ENCODE results near the gene DEDD. TPM values are rescaled to one million over a fixed set of nuclear protein-coding genes. Genes with fewer than 3 reads are reported as not detected.

Gene DEDD
- 33.8 and 35.2 TPM in 2 replicates for total RNA-seq

- intact Hi-C loops (cut with micrococcal nuclease), result loop anchor here (1.0 to 10.0 kb wide), 5 partner anchors 14 to 138 kb away; partner anchors contain the start of genes NIT1, PFDN2, PPOX and UFC1
Measured at GRCh38 chr1:161132410-161133219, at the start of gene DEDD. Gene DEDD (minus strand): TSS chr1:161132667. CDS start chr1:161124462, 8,205 bp downstream.

GRCh38 chr1:161182214-161182613 lies 49.7 kb upstream of the DEDD start:
- intact Hi-C loops (cut with micrococcal nuclease), result loop anchor here (1.0 kb wide), 1 partner anchor 10 kb away; no protein-coding TSS in a partner anchor

DNA sequence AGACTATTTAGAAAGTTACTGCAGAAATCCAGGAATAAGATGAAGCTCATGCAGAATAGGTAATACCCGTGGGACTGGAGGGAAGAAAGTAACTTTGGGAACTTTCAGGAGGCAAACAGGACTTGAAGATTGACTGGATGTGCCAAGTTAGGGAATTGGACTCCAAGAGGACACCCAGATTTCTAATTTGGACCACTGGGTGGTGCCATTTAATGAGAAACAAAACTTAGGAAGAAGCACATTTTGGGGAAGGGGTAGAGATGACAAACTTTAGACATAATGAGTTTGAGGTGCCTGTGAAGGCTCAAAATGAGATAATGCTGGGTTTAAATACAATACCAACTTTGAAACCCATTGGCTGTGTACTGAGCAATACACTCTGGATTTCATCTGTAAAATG lies 48.2 kb upstream of the DEDD start:
- intact Hi-C loops (cut with micrococcal nuclease), result no loop called here

DNA sequence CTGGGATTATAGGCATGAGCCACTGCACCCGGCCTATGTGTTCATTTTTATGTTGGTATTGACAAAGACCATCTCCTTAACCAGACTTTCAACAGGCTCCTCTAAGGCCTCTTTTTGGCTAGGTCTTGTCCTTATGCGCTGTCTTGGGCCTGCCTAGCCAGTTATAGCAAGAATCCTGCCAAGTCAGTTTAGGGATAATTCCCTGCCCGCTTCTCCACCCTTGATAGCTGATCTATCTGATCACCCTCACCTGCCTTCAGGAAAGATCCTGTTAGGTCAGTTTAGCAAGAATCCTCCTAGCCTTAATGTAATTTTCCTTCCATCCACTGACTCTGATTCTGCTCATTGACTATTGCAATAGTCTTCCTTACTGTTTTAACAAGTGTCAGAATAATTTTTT lies 47.2 kb upstream of the DEDD start:
- intact Hi-C loops (cut with micrococcal nuclease), result no loop called here

DNA sequence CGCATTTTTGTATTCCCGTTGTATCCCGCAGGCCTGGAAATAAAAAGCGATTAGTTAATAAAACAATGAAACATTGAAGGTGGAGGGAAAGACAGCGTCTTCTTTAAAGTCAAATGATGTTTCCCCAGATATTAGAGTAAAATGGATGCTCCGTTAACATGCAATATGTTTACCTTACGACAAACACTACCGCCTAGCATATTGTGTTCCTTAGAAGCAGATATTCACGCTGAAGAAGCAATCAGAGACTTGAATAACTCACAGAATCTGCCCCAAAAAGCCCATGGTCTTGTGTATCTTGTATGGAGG lies 45.4 kb upstream of the DEDD start:
- intact Hi-C loops (cut with micrococcal nuclease), result loop anchor here (1.0 kb wide), 3 partner anchors 7 to 47 kb away; partner anchors contain the start of gene PPOX

- intact Hi-C loops (cut with micrococcal nuclease), result loop anchor here (1.0 kb wide), 3 partner anchors 8 to 48 kb away; partner anchors contain the start of gene PPOX
Measured at GRCh38 chr1:161177112-161177935, 44.9 kb upstream of the DEDD start, which contains the start of gene B4GALT3. Gene B4GALT3 (minus strand): TSS chr1:161177507. CDS start chr1:161176060, 1,447 bp downstream.

GRCh38 chr1:161176468-161177111 lies 44.1 kb upstream of the DEDD start:
- intact Hi-C loops (cut with micrococcal nuclease), result loop anchor here (1.0 kb wide), 3 partner anchors 9 to 49 kb away; partner anchors contain the start of gene PPOX

DNA sequence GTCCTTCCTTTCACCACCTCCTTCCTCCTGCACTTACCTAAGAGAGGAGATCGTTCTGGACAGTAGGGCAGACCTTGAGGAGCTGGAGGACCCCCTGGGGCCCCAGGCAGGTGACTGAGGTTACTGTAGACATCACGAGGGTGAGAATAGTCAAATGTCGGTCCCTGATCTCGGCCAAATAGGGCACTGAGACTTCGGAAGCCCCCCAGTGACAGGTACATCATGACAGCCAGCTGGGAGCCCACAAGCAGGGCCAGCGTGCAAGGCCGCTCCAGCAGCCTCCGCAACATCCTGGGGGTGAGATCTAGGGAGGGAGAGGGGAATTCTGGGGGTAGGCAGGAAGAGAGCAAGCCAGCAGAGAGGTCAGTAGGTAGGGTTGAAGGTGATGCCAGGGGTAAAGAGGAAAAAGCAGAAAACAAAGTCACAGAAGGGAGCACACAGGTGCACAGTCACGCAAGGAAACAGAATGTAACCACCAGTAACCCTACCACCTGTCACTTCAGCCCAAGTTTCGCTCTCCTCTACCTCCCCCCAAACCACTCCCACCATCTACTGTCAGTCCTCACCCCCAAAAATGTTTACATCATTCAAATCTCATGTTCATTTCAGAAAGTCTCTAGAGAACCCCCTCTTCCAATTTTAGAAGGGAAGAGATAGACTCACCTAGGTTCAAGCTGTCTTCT lies 43.4 kb upstream of the DEDD start:
- intact Hi-C loops (cut with micrococcal nuclease), result no loop called here

GRCh38 chr1:161174911-161175310 lies 42.4 kb upstream of the DEDD start:
- intact Hi-C loops (cut with micrococcal nuclease), result no loop called here

- intact Hi-C loops (cut with micrococcal nuclease), result no loop called here
Measured at GRCh38 chr1:161173711-161174110, 41.2 kb upstream of the DEDD start.

DNA sequence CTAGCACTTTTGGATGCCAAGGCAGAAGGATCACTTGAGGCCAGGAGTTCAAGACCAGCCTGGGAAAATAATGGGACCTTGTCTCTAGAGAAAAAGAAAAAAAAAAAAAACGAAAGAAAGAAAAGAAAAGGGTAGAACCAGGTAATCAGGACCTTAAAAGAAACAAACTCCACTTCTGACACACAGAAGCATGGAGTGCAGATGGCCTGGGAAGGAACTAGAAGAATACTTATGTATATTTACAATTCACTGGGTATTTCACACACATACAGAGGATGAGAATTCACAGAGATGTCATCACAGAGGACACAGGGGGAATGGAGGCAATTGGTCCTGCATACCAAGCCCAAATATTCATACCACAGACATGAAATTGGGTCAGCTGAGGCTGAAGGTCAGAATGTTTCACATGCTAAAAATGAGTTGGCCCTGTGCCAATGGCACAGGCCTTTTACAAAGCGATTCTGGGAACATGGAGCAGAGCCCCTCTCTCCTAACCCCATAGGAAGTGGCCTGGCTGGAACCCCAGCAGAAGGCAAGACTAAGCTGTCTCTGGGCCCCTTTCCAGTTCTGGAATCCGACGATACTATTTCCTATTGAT lies 40.4 kb upstream of the DEDD start:
- intact Hi-C loops (cut with micrococcal nuclease), result no loop called here

DNA sequence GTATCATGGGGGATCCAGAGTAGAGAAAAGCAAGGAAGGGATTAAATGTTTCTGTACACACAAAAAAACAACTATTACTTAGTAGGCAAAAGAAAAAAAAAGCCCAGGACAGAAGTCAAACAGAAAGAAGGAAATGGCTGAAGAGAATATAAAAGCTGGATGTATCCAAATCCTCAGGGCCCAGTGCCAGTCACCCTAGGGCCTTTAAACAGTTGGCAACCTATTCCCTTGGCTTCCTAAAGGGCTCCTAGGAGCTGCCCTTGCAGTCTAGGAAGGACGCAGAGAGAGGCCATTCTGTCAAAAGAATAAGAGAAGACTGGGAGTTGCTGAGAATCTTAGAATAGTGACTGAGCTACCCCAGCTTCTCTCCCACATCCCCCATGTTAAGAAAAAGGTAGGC lies 39.9 kb upstream of the DEDD start:
- intact Hi-C loops (cut with micrococcal nuclease), result no loop called here

DNA sequence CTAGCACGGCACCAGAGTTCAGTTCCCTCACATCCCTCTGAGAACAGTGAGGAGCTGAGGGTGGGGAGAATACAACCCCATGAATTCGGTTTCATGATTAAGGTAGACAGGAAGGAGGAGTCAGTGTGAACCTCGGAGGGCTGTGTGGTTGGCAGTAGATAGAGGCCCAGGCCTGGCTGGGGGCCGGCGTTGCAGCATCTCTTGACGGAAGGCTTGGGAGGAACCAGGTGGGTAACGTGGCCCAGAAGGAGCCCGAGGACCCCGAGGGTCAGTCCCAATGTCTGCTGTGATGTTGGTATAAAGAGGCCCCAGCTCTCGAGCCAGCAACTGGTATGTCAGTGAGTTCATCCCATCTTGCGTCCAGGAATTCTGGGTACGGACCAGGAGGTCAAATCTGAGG lies 39.2 kb upstream of the DEDD start:
- intact Hi-C loops (cut with micrococcal nuclease), result no loop called here

- intact Hi-C loops (cut with micrococcal nuclease), result no loop called here
Measured at GRCh38 chr1:161171191-161171590, 38.7 kb upstream of the DEDD start.

DNA sequence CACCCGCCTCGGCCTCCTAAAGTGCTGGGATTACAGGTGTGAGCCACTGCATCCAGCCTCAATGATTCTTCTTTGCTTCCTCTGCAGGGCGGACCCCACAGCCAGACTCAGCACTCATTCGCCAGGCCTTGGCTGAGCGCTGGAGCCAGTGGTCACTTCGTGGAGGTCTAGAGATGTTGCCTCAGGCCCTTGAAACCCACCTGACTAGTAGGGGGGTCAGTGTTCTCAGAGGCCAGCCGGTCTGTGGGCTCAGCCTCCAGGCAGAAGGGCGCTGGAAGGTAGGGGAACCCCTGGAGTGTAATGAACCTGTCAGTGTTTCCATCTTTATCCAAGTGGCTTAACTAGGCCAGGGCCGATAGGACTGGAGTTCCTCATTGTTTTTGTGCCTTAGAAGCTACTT lies 36.4 kb upstream of the DEDD start:
- intact Hi-C loops (cut with micrococcal nuclease), result no loop called here

DNA sequence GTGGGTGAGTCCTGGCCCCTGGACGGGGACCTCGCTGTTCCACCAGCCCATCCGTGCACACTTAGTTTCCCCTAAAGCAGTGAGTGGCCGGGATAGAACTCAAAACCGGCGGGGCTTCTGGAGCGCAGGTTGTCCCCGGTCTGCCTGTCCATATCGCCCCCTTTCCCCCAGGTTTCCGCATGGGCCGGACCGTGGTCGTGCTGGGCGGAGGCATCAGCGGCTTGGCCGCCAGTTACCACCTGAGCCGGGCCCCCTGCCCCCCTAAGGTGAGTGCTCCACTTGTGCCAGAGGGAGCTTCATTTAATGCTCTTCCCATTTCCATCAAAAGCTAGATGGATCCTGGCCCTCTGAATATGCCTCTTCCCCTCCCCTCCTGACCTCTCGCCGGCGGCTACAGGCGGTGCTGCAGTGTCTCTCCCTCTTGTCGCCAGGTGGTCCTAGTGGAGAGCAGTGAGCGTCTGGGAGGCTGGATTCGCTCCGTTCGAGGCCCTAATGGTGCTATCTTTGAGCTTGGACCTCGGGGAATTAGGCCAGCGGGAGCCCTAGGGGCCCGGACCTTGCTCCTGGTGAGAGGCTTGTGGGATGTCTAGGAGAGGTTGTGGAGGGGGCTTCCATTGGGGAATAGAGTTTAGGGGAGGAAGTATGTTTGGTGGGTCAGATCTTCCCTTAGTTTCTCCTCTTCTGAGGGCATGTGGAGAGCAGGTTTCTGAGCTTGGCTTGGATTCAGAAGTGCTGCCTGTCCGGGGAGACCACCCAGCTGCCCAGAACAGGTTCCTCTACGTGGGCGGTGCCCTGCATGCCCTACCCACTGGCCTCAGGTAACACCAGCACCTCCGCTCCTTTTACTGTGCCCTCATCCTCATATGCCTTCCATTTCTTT lies 34.4 kb upstream of the DEDD start:
- intact Hi-C loops (cut with micrococcal nuclease), result loop anchor here (1.0 to 2.0 kb wide), 6 partner anchors 10 to 58 kb away; partner anchors contain the start of genes B4GALT3, DEDD, NDUFS2 and UFC1

GRCh38 chr1:161165742-161166668 lies 33.5 kb upstream of the DEDD start, which contains the start of gene PPOX:
Gene PPOX (plus strand): TSS chr1:161166426. CDS start chr1:161166848, 422 bp downstream.
- intact Hi-C loops (cut with micrococcal nuclease), result loop anchor here (1.0 to 2.0 kb wide), 6 partner anchors 11 to 59 kb away; partner anchors contain the start of genes B4GALT3, DEDD, NDUFS2 and UFC1

Measured in T-helper 2 cell treated with Interferon-gamma antibody and Interleukin-4, amounts not matched to agents 100 ng/mL and 5 ng/mL, for 36 hours (primary cell).